ENCODE data around the gene CRLF1. TPM values are rescaled to one million over a fixed set of nuclear protein-coding genes. Genes with fewer than 3 reads are reported as not detected.
A peak's percentile ranks its signal among the peaks of the same experiment; 100 is the strongest.

CRLF1 gene
- total and polyA plus RNA-seq, 10 of the 15 experiments (the other 5 are each of a cell fraction or from before 2014, with no cell fraction given) = 0.10 to 1.2 (median 0.49) TPM; not detected in 4

DNA sequence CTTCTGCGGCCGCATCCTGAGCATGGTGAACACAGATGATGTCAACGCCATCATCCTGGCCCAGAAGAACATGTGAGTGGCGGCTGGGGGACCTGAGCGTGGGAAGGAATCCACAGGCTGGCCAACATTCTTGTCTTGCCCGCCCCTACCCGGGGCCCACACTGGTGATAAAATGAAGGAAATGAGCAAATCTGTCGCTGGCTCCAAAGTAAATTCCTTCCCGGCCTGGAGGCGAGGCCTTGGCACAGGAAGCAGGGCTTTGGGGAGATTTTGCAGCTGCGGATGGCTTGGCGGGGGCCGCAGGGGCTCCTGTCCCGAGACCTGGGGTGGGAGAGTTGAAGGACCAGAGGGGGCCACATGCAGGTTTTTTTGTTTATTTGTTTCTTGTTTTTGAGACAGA, 44.5 kb downstream of the CRLF1 start:
- ATAC-seq (no peak), FAIRE-seq (no peak), DNase-seq (ENCODE audit: low read depth, low spot score) (no peak)
- H3K4me3 ChIP-seq = no peak overlapping the region
- no peaks in the 10 kb centered on the region for H3K9me3 ChIP-seq (replicated peaks; ENCODE audit: control insufficient read depth, insufficient read depth, low read length)
- H3K27ac ChIP-seq (ENCODE audit: control insufficient read depth, insufficient read depth) = no peak overlapping the region
- ChIA-PET POLR2A (no interaction called here), RAD21 (ENCODE audit: unreplicated experiment) (no interaction called here), SMC1A (ENCODE audit: uncharacterized antibody, unreplicated experiment) (no interaction called here), CTCF (no interaction called here)
- no peak overlapping the region for H3K9ac ChIP-seq (ENCODE audit: control insufficient read depth, insufficient read depth, low read length)
- H3K79me2 ChIP-seq (ENCODE audit: control insufficient read depth, insufficient read depth, low read length) = peaks cover 32% of the 10 kb centered on the region
- over 99% methylated on average over 14 of the region's 14 CpGs for whole genome bisulfite sequencing (ENCODE audit: insufficient coverage, insufficient replicate concordance, low lambda C conversion rate, missing lambda C conversion rate)
- H3K4me2 ChIP-seq (ENCODE audit: control insufficient read depth, insufficient read depth) = no peak overlapping the region
- in situ Hi-C loops (cut with MboI) = no loop called here
- no peaks in the 10 kb centered on the region for H3K4me1 ChIP-seq (ENCODE audit: control insufficient read depth, insufficient read depth, low read length)
- intact Hi-C loops (cut with micrococcal nuclease; ENCODE audit: unreplicated experiment) = no loop called here
- BruUV-seq (replicated peaks) = no TSS peak
- H3K36me3 ChIP-seq (ENCODE audit: control insufficient read depth in 2 of 2, insufficient read depth in 2 of 2, low read length in 1 of 2) = peaks cover 15 to 16% of the 10 kb centered on the region in 2 experiments; a peak in 3 of 4 replicates
- no peaks in the 10 kb centered on the region for H3K27me3 ChIP-seq (replicated peaks in 1 of 2; ENCODE audit: control insufficient read depth in 2 of 2, insufficient read depth in 2 of 2, low read length in 1 of 2)
- H4K20me1 ChIP-seq (ENCODE audit: control insufficient read depth, insufficient read depth) = no peaks in the 10 kb centered on the region
- H2AFZ ChIP-seq (ENCODE audit: control insufficient read depth, low read depth, low read length) = no peak overlapping the region
- TF ChIP-seq ELK1 (IDR thresholded peaks at IDR 0.05; ENCODE audit: low read depth, low read length) (no peak), MEF2A (IDR thresholded peaks at IDR 0.05; ENCODE audit: insufficient read depth, low read depth, low read length) (no peak), PAX5 (IDR thresholded peaks at IDR 0.05; ENCODE audit: borderline replicate concordance, low read depth, low read length) (no peak), ZNF384 (IDR thresholded peaks at IDR 0.05; ENCODE audit: borderline replicate concordance, low read depth, low read length) (no peak)

GRCh38 chr19:18559685-18560084, 46.9 kb downstream of the CRLF1 start:
- Histone ChIP-seq H3K27ac (ENCODE audit: control insufficient read depth, insufficient read depth) (no peak overlapping the region), H3K9me3 (replicated peaks; ENCODE audit: control insufficient read depth, insufficient read depth, low read length) (no peaks in the 10 kb centered on the region), H3K27me3 (replicated peaks in 1 of 2; ENCODE audit: control insufficient read depth in 2 of 2, insufficient read depth in 2 of 2, low read length in 1 of 2) (no peaks in the 10 kb centered on the region), H2AFZ (ENCODE audit: control insufficient read depth, low read depth, low read length) (no peak overlapping the region), H3K36me3 (ENCODE audit: control insufficient read depth in 2 of 2, insufficient read depth in 2 of 2, low read length in 1 of 2) (peaks cover 8 to 10% of the 10 kb centered on the region in 2 experiments; a peak in 3 of 4 replicates), H4K20me1 (ENCODE audit: control insufficient read depth, insufficient read depth) (no peaks in the 10 kb centered on the region), H3K79me2 (ENCODE audit: control insufficient read depth, insufficient read depth, low read length) (peaks cover 32% of the 10 kb centered on the region), H3K4me1 (ENCODE audit: control insufficient read depth, insufficient read depth, low read length) (no peaks in the 10 kb centered on the region), H3K4me3 (peak overlapping the region; percentile 95; the same call in 1 of the 2 replicates), H3K4me2 (ENCODE audit: control insufficient read depth, insufficient read depth) (peak overlapping the region; percentile 82), H3K9ac (ENCODE audit: control insufficient read depth, insufficient read depth, low read length) (peak overlapping the region; percentile 89; the same call in 1 of the 2 replicates)
- 19% methylated on average over 2 of the region's 5 CpGs for WGBS (ENCODE audit: insufficient coverage, insufficient replicate concordance, low lambda C conversion rate, missing lambda C conversion rate)
- in situ Hi-C loops (cut with MboI) (no loop called here), intact Hi-C loops (cut with micrococcal nuclease; ENCODE audit: unreplicated experiment) (no loop called here)
- TF ChIP-seq PAX8 (IDR thresholded peaks at IDR 0.05) = no peak
- TF ChIP-seq CHD4 (IDR thresholded peaks at IDR 0.05) = no peak
- no peak for TF ChIP-seq ZNF274 (IDR thresholded peaks at IDR 0.05; ENCODE audit: insufficient read depth, insufficient read length)
- TF ChIP-seq FOXK2 (IDR thresholded peaks at IDR 0.05) = no peak
- TF ChIP-seq SUPT20H (IDR thresholded peaks at IDR 0.05; ENCODE audit: borderline replicate concordance, control insufficient read depth, low read depth, low read length) = no peak
- no peak for TF ChIP-seq NFXL1 (IDR thresholded peaks at IDR 0.05; ENCODE audit: borderline replicate concordance)
- no peak for TF ChIP-seq ESRRA (IDR thresholded peaks at IDR 0.05; ENCODE audit: low read length)
- TF ChIP-seq BACH1 (IDR thresholded peaks at IDR 0.05; ENCODE audit: borderline replicate concordance) = no peak
- TF ChIP-seq CHD1 (IDR thresholded peaks at IDR 0.05; ENCODE audit: low read depth, low read length) = no peak
- no peak for TF ChIP-seq IKZF2 (IDR thresholded peaks at IDR 0.05)
- TF ChIP-seq MTA3 (IDR thresholded peaks at IDR 0.05; ENCODE audit: borderline replicate concordance, low read length) = no peak
- TF ChIP-seq BRCA1 (IDR thresholded peaks at IDR 0.05; ENCODE audit: low read depth, low read length) = no peak
- TF ChIP-seq CHD2 (IDR thresholded peaks at IDR 0.05; ENCODE audit: borderline replicate concordance, low read depth, low read length) = no peak
- ChIA-PET RAD21 (ENCODE audit: unreplicated experiment) (interaction anchor here (0.9 to 7.1 kb wide), 4 partner anchors 12 to 115 kb away, joined by 3 to 39 read pairs (median 27); partner anchors contain the start of genes FKBP8, REX1BD and UBA52), SMC1A (ENCODE audit: uncharacterized antibody, unreplicated experiment) (interaction anchor here (0.7 to 4.8 kb wide), 5 partner anchors 12 to 123 kb away, joined by 3 to 29 read pairs (median 19); partner anchors contain the start of genes ELL, FKBP8 and UBA52), CTCF (interaction anchor here (3.8 to 5.6 kb wide), 3 partner anchors 16 to 40 kb away, joined by 26 to 35 read pairs (median 33); partner anchors contain the start of genes ELL, FKBP8 and REX1BD), POLR2A (interaction anchor here (0.6 to 7.5 kb wide), 7 partner anchors 10 to 41 kb away, joined by 3 to 79 read pairs (median 40); partner anchors contain the start of genes ELL, FKBP8, REX1BD and UBA52)
- FAIRE-seq (peak; percentile 23), ATAC-seq (no peak), DNase-seq (ENCODE audit: low read depth, low spot score) (no peak)
- BruUV-seq (replicated peaks) = no TSS peak
